Breast epithelium (tissue), 4 donors: ENCODE results near the gene FAM163A. TPM values are rescaled to one million over a fixed set of nuclear protein-coding genes. Genes with fewer than 3 reads are reported as not detected.

Experiments
- DNase-seq, 2 donors: peaks; one replicate each; pipeline ENCODE4 v3.0.0-alpha.2; 2019; ENCODE audit warnings: low spot score in 2 of 2
- H3K27ac ChIP-seq, 2 donors: fragments of 200-600 bp; sonication (generic) in 1 of 2; one replicate each; pipeline ENCODE4 v1.5.1; 2016 to 2019; ENCODE audit warnings: mild to moderate bottlenecking in 1 of 2
- H3K27me3 ChIP-seq, 2 donors: fragments of 200-600 bp; sonication (generic) in 1 of 2; one replicate each; pipeline versions ENCODE4 v1.5.1 to v1.6.0; 2017 to 2019; ENCODE audit warnings: control low read depth in 1 of 2, mild to moderate bottlenecking in 1 of 2
- H3K36me3 ChIP-seq: fragments of 200-600 bp; one replicate; pipeline ENCODE4 v1.5.1; 2019
- H3K4me1 ChIP-seq, 2 donors: fragments of 200-600 bp; sonication (generic); one replicate each; pipeline ENCODE4 v1.5.1; 2016 to 2019; ENCODE audit warnings: control low read depth in 1 of 2
- H3K4me3 ChIP-seq, 3 donors: fragments of 200-600 bp; sonication (generic); 1 replicate in 2 of 3; 2 replicates in 1 of 3; pipeline ENCODE4 v1.5.1; 2016 to 2019; ENCODE audit warnings: mild to moderate bottlenecking in 3 of 3, moderate library complexity in 2 of 3
- H3K9me3 ChIP-seq, 2 donors: fragments of 200-600 bp; sonication (generic) in 1 of 2; one replicate each; pipeline ENCODE4 v1.5.1; 2016 to 2019; ENCODE audit warnings: control low read depth in 1 of 2
- CTCF ChIP-seq, 3 donors: fragments of 450-650 bp; IDR thresholded peaks; one replicate each; pipeline ENCODE4 v1.5.1; 2016 to 2017; ENCODE audit warnings: antibody characterized with exemption in 3 of 3, mild to moderate bottlenecking in 3 of 3, moderate library complexity in 3 of 3
- POLR2A ChIP-seq: fragments of 450-650 bp; IDR thresholded peaks from one replicate; pipeline ENCODE4 v1.6.1; 2016; ENCODE audit warnings: antibody characterized with exemption, mild to moderate bottlenecking, moderate library complexity
- POLR2AphosphoS5 ChIP-seq, 3 donors: sonication (generic); formaldehyde crosslinking; IDR thresholded peaks; one replicate each; pipeline ENCODE4 v1.6.1; 2017; ENCODE audit warnings: antibody characterized with exemption in 3 of 3
- intact Hi-C: fragments of 100-400 bp; cut with DNase I; formaldehyde crosslinking; loops from one replicate; pipeline ENCODE4 v1.15.1; 2023; ENCODE audit warnings: low total_unique reads
- total RNA-seq, 3 donors: library from RNA; depleted of rRNA; stranded (reverse); fragments of >200 nt; gene quantifications; one replicate each; pipeline ENCODE4 v1.1.0, GENCODE V29; 2016

The FAM163A gene
- total RNA-seq, 3 donors from 2014 or later, result not detected

- Histone ChIP-seq H3K4me3 (no peak overlapping the region), H3K36me3 (no peaks in the 10 kb centered on the region), H3K27ac (no peak overlapping the region), H3K27me3 (no peaks in the 10 kb centered on the region), H3K4me1 (no peaks in the 10 kb centered on the region), H3K9me3 (no peaks in the 10 kb centered on the region)
- TF ChIP-seq CTCF (IDR thresholded peaks at IDR 0.05), result no peak
- no peak for TF ChIP-seq POLR2AphosphoS5 (IDR thresholded peaks at IDR 0.05)
- no peak for TF ChIP-seq POLR2A
- no peak for DNase-seq
- intact Hi-C loops, result loop anchor here (5.0 kb wide), 1 partner anchor 521 kb away; no protein-coding TSS in a partner anchor
These were observed 45.2 kb downstream of the FAM163A start for GRCh38 chr1:179788259-179788658.

DNA sequence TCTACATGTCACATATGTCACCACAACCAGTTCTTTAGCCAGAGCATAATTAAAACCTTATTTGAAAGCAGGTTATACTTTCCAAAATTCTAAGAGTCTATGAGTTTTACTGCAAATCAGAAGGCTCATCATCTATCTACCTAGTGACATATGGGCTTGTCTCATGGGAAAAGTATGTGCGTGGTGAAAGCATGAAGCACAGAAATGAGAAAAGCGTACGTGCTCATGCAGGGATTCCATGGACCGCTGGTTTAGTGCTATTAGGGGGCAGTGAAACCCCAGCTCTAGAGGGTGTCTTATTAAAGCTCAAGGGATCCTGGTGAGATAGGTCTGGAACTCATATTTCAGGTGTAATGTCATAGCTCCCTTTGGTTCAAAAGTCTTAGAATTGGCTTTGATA is 50.2 kb downstream of the FAM163A start:
- no peak for TF ChIP-seq CTCF (IDR thresholded peaks at IDR 0.05)
- TF ChIP-seq POLR2A, result no peak
- TF ChIP-seq POLR2AphosphoS5 (IDR thresholded peaks at IDR 0.05), result no peak
- Histone ChIP-seq H3K4me1 (no peaks in the 10 kb centered on the region), H3K27me3 (no peaks in the 10 kb centered on the region), H3K4me3 (no peak overlapping the region), H3K27ac (no peak overlapping the region), H3K9me3 (no peaks in the 10 kb centered on the region), H3K36me3 (no peaks in the 10 kb centered on the region)
- intact Hi-C loops, result no loop called here
- DNase-seq, result no peak

DNA sequence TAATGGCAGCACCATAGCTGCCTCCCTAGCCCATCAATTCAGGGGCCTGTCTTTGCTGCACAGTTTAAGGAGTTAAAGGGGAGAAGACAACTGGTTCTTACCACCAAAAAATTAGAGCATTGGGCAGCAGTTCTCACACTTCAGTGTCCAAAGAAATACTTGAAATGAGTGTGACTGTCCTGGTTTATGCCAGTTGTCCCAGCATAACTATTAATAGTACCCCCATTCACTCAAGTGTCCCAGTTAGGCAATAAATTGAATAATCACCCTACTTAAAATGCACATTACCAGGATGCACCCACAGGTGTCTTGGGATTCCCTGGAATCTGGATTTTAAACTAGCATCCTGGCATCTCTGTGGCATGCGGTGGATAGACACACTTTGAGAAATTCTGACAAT is 51.1 kb downstream of the FAM163A start:
- Histone ChIP-seq H3K27me3 (no peaks in the 10 kb centered on the region), H3K4me3 (no peak overlapping the region), H3K27ac (no peak overlapping the region), H3K9me3 (no peaks in the 10 kb centered on the region), H3K36me3 (no peaks in the 10 kb centered on the region), H3K4me1 (no peaks in the 10 kb centered on the region)
- no peak for DNase-seq
- intact Hi-C loops, result no loop called here
- TF ChIP-seq POLR2A, result no peak

GRCh38 chr1:179794669-179795068 is 51.6 kb downstream of the FAM163A start:
- no peak overlapping the region for H3K4me3 ChIP-seq
- no peak overlapping the region for H3K27ac ChIP-seq
- no peaks in the 10 kb centered on the region for H3K9me3 ChIP-seq
- no peaks in the 10 kb centered on the region for H3K4me1 ChIP-seq
- DNase-seq, result no peak
- no peaks in the 10 kb centered on the region for H3K36me3 ChIP-seq
- TF ChIP-seq POLR2A, result no peak
- no peak for TF ChIP-seq POLR2AphosphoS5 (IDR thresholded peaks at IDR 0.05)
- no peak for TF ChIP-seq CTCF (IDR thresholded peaks at IDR 0.05)
- H3K27me3 ChIP-seq, result no peaks in the 10 kb centered on the region
- intact Hi-C loops, result no loop called here

GRCh38 chr1:179798213-179798863 is 55.2 kb downstream of the FAM163A start:
- H3K36me3 ChIP-seq, result no peaks in the 10 kb centered on the region
- H3K27me3 ChIP-seq, result no peaks in the 10 kb centered on the region
- no peak overlapping the region for H3K4me3 ChIP-seq
- H3K9me3 ChIP-seq, result no peaks in the 10 kb centered on the region
- no peak overlapping the region for H3K27ac ChIP-seq
- TF ChIP-seq POLR2AphosphoS5 (IDR thresholded peaks at IDR 0.05) (no peak), POLR2A (no peak), CTCF (IDR thresholded peaks at IDR 0.05) (no peak)
- intact Hi-C loops, result no loop called here
- no peak for DNase-seq
- H3K4me1 ChIP-seq, result no peaks in the 10 kb centered on the region
